Measurements from ENCODE around the gene PHLDB1.
"Not testable (repeated sequence)": the region's sequence is repeated elsewhere in the genome, so short reads cannot be mapped to it uniquely, and the experiment has no call there.

The PHLDB1 gene

GRCh38 chr11:118679483-118679882 is 72.1 kb downstream of the PHLDB1 start, which contains the start of gene TREH:
TREH (minus strand) TSS chr11:118679650; CDS start chr11:118679627, 23 bp downstream.
- H4K20me1 ChIP-seq (ENCODE audit: control insufficient read depth, insufficient read depth, low read depth, low read length), result no peaks in the 10 kb centered on the region
- H3K4me2 ChIP-seq (ENCODE audit: low read length), result no peak within 1 kb of the TSS
- no peaks in the 10 kb centered on the region for H3K4me1 ChIP-seq (ENCODE audit: control insufficient read depth, low read length)
- H3F3A ChIP-seq (ENCODE audit: control insufficient read depth, insufficient read depth), result no peaks in the 10 kb centered on the region
- peaks cover 11% of the 10 kb centered on the region for H3K27me3 ChIP-seq (ENCODE audit: control insufficient read depth, low read length)
- no peak within 1 kb of the TSS for H3K27ac ChIP-seq (ENCODE audit: low read depth, low read length)
- no peaks in the 10 kb centered on the region for H3K9me3 ChIP-seq (ENCODE audit: control insufficient read depth, insufficient read depth, low read length)
- H3K79me2 ChIP-seq (ENCODE audit: control insufficient read depth, low read length), result no peaks in the 10 kb centered on the region
- no peak for TF ChIP-seq EZH2phosphoT487 (IDR thresholded peaks at IDR 0.05; ENCODE audit: borderline replicate concordance, low read length)
- TF ChIP-seq, protein P1, sequence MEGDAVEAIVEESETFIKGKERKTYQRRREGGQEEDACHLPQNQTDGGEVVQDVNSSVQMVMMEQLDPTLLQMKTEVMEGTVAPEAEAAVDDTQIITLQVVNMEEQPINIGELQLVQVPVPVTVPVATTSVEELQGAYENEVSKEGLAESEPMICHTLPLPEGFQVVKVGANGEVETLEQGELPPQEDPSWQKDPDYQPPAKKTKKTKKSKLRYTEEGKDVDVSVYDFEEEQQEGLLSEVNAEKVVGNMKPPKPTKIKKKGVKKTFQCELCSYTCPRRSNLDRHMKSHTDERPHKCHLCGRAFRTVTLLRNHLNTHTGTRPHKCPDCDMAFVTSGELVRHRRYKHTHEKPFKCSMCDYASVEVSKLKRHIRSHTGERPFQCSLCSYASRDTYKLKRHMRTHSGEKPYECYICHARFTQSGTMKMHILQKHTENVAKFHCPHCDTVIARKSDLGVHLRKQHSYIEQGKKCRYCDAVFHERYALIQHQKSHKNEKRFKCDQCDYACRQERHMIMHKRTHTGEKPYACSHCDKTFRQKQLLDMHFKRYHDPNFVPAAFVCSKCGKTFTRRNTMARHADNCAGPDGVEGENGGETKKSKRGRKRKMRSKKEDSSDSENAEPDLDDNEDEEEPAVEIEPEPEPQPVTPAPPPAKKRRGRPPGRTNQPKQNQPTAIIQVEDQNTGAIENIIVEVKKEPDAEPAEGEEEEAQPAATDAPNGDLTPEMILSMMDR (IDR thresholded peaks at IDR 0.05; ENCODE audit: low read depth, low read length, poor library complexity, severe bottlenecking), result no peak
- no peaks in the 10 kb centered on the region for H3K36me3 ChIP-seq (ENCODE audit: control insufficient read depth, low read length)
- H3K4me3 ChIP-seq (ENCODE audit: low read length), result no peak within 1 kb of the TSS
- H3K9me2 ChIP-seq (replicated peaks; ENCODE audit: control insufficient read depth, low read length), result no peaks in the 10 kb centered on the region

GRCh38 chr11:118682372-118682771 is 75.0 kb downstream of the PHLDB1 start:
- H3K4me2 ChIP-seq (ENCODE audit: low read length), result no peak overlapping the region
- no peaks in the 10 kb centered on the region for H3K36me3 ChIP-seq (ENCODE audit: control insufficient read depth, low read length)
- no peaks in the 10 kb centered on the region for H3K4me1 ChIP-seq (ENCODE audit: control insufficient read depth, low read length)
- H3K9me3 ChIP-seq (ENCODE audit: control insufficient read depth, insufficient read depth, low read length), result no peaks in the 10 kb centered on the region
- no peak for TF ChIP-seq EZH2phosphoT487 (IDR thresholded peaks at IDR 0.05; ENCODE audit: borderline replicate concordance, low read length)
- TF ChIP-seq, protein P1 (IDR thresholded peaks at IDR 0.05; ENCODE audit: low read depth, low read length, poor library complexity, severe bottlenecking), result no peak
- H3K27me3 ChIP-seq (ENCODE audit: control insufficient read depth, low read length), result peaks cover 8% of the 10 kb centered on the region
- no peak overlapping the region for H3K4me3 ChIP-seq (ENCODE audit: low read length)
- no peaks in the 10 kb centered on the region for H3F3A ChIP-seq (ENCODE audit: control insufficient read depth, insufficient read depth)
- H3K27ac ChIP-seq (ENCODE audit: low read depth, low read length), result no peak overlapping the region
- H3K79me2 ChIP-seq (ENCODE audit: control insufficient read depth, low read length), result no peaks in the 10 kb centered on the region
- H4K20me1 ChIP-seq (ENCODE audit: control insufficient read depth, insufficient read depth, low read depth, low read length), result no peaks in the 10 kb centered on the region
- no peaks in the 10 kb centered on the region for H3K9me2 ChIP-seq (replicated peaks; ENCODE audit: control insufficient read depth, low read length)

DNA sequence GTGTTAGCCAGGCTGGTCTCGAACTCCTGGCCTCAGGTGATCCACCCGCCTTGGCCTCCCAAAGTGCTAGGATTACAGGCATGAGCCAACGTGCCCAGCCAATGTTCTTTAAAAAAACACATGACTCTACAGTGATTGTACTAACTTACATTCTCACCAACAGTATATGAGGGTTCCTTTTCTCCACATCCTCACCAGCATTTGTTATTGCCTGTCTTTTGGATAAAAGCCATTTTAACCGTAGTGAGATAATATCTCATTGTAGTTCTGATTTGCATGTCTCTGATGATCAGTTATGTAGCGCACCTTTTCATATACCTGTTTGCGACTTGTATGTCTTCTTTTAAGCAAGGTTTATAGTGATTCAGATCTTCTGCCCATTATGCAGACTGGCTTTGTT is 75.5 kb downstream of the PHLDB1 start:
- H3F3A ChIP-seq (ENCODE audit: control insufficient read depth, insufficient read depth); H3K79me2 ChIP-seq (ENCODE audit: control insufficient read depth, low read length); H4K20me1 ChIP-seq (ENCODE audit: control insufficient read depth, insufficient read depth, low read depth, low read length); H3K27me3 ChIP-seq (ENCODE audit: control insufficient read depth, low read length); H3K9me3 ChIP-seq (ENCODE audit: control insufficient read depth, insufficient read depth, low read length); H3K9me2 ChIP-seq (replicated peaks; ENCODE audit: control insufficient read depth, low read length); H3K36me3 ChIP-seq (ENCODE audit: control insufficient read depth, low read length); H3K27ac ChIP-seq (ENCODE audit: low read depth, low read length); H3K4me2 ChIP-seq (ENCODE audit: low read length); H3K4me1 ChIP-seq (ENCODE audit: control insufficient read depth, low read length); H3K4me3 ChIP-seq (ENCODE audit: low read length): not testable (repeated sequence)

DNA sequence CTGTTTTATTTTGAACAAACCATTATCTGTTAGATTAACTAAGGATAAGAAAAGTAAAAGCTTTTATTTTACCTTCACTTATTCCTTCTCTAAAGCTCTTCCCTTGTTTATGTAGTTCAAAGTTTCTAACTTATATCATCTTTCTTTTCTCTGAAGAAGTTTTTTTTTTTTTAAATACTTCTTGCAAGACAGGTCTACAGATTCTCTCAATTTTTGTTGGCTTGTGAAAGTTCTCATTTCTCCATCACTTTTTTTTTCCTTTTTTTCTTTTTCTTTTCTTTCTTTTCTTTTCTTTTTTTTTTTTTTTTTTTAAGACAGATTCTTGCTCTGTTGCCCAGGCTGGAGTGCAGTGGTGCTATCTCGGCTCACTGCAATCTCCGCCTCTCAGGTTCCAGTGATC is 76.8 kb downstream of the PHLDB1 start:
- no peak for TF ChIP-seq EZH2phosphoT487 (IDR thresholded peaks at IDR 0.05; ENCODE audit: borderline replicate concordance, low read length)
- TF ChIP-seq, protein P1 (IDR thresholded peaks at IDR 0.05; ENCODE audit: low read depth, low read length, poor library complexity, severe bottlenecking), result no peak
- Histone ChIP-seq H3K9me3 (ENCODE audit: control insufficient read depth, insufficient read depth, low read length) (no peaks in the 10 kb centered on the region), H3K4me3 (ENCODE audit: low read length) (no peak overlapping the region), H4K20me1 (ENCODE audit: control insufficient read depth, insufficient read depth, low read depth, low read length) (no peaks in the 10 kb centered on the region), H3K79me2 (ENCODE audit: control insufficient read depth, low read length) (no peaks in the 10 kb centered on the region), H3K27ac (ENCODE audit: low read depth, low read length) (no peak overlapping the region), H3K36me3 (ENCODE audit: control insufficient read depth, low read length) (no peaks in the 10 kb centered on the region), H3K4me2 (ENCODE audit: low read length) (no peak overlapping the region), H3F3A (ENCODE audit: control insufficient read depth, insufficient read depth) (no peaks in the 10 kb centered on the region), H3K4me1 (ENCODE audit: control insufficient read depth, low read length) (no peaks in the 10 kb centered on the region), H3K27me3 (ENCODE audit: control insufficient read depth, low read length) (peaks cover 8% of the 10 kb centered on the region), H3K9me2 (replicated peaks; ENCODE audit: control insufficient read depth, low read length) (no peaks in the 10 kb centered on the region)
